H9 (cell line): ENCODE data around the gene GFOD2. TPM values are rescaled to one million over a fixed set of nuclear protein-coding genes. Genes with fewer than 3 reads are reported as not detected.

Experiments
- DNase-seq: peaks from one replicate; pipeline ENCODE4 v3.0.0-alpha.2; 2017
- H2AFZ ChIP-seq: one replicate; pipeline ENCODE4 v1.6.1; 2013; ENCODE audit warnings: mild to moderate bottlenecking, low read length, control low read depth, moderate library complexity
- H2AK5ac ChIP-seq: 2 replicates; pipeline ENCODE4 v1.6.1; 2013; ENCODE audit warnings: low read length, control low read depth, mixed read lengths; ENCODE audit not compliant: insufficient read length
- H2BK120ac ChIP-seq: one replicate; pipeline ENCODE4 v1.6.1; 2013; ENCODE audit warnings: low read depth, mild to moderate bottlenecking, low read length, control low read depth, inconsistent platforms; ENCODE audit not compliant: poor library complexity, severe bottlenecking
- H2BK12ac ChIP-seq: 2 replicates; pipeline ENCODE4 v1.6.1; 2013; ENCODE audit warnings: low read length, control low read depth, mixed read lengths, low read depth; ENCODE audit not compliant: insufficient read length
- H2BK15ac ChIP-seq: 2 replicates; pipeline ENCODE4 v1.6.1; 2013; ENCODE audit warnings: low read depth, low read length, control low read depth
- H2BK20ac ChIP-seq: one replicate; pipeline ENCODE4 v1.6.1; 2013; ENCODE audit warnings: low read depth, mild to moderate bottlenecking, low read length, control low read depth, inconsistent platforms; ENCODE audit not compliant: poor library complexity, severe bottlenecking
- H2BK5ac ChIP-seq: 2 replicates; pipeline ENCODE4 v1.6.1; 2013; ENCODE audit warnings: low read length, control low read depth, mixed read lengths; ENCODE audit not compliant: insufficient read length
- H3K14ac ChIP-seq: 2 replicates; pipeline ENCODE4 v1.6.1; 2013; ENCODE audit warnings: low read length, control low read depth; ENCODE audit not compliant: insufficient read depth
- H3K18ac ChIP-seq: 2 replicates; pipeline ENCODE4 v1.6.1; 2013; ENCODE audit warnings: low read depth, mild to moderate bottlenecking, mixed read lengths, low read length, control low read depth; ENCODE audit not compliant: insufficient read length
- H3K23ac ChIP-seq: 2 replicates; pipeline ENCODE4 v1.6.1; 2013; ENCODE audit warnings: low read length, control low read depth, mixed read lengths, low read depth; ENCODE audit not compliant: insufficient read length
- H3K23me2 ChIP-seq: 2 replicates; pipeline ENCODE4 v1.6.1; 2013; ENCODE audit warnings: low read depth, mild to moderate bottlenecking, mixed read lengths, low read length, control low read depth; ENCODE audit not compliant: insufficient read length, poor library complexity, severe bottlenecking
- H3K27ac ChIP-seq: 2 replicates; pipeline ENCODE4 v1.5.1; 2013; ENCODE audit warnings: low read length, control low read depth, mixed read lengths, low read depth; ENCODE audit not compliant: insufficient read length
- H3K27me3 ChIP-seq: 2 replicates; pipeline ENCODE4 v1.6.1; 2013; ENCODE audit warnings: low read length, control low read depth, inconsistent platforms; ENCODE audit not compliant: insufficient read depth
- H3K4ac ChIP-seq: 2 replicates; pipeline ENCODE4 v1.6.1; 2013; ENCODE audit warnings: low read depth, mild to moderate bottlenecking, control low read depth, inconsistent platforms, low read length, moderate library complexity
- H3K4me1 ChIP-seq: 2 replicates; pipeline ENCODE4 v1.6.1; 2013; ENCODE audit warnings: low read length, control low read depth, inconsistent platforms; ENCODE audit not compliant: insufficient read depth
- H3K4me2 ChIP-seq: 2 replicates; pipeline ENCODE4 v1.6.1; 2013; ENCODE audit warnings: low read length, control low read depth, mixed read lengths; ENCODE audit not compliant: insufficient read length, insufficient read depth
- H3K56ac ChIP-seq: 2 replicates; pipeline ENCODE4 v1.6.1; 2013; ENCODE audit warnings: low read depth, mild to moderate bottlenecking, mixed read lengths, low read length, control low read depth; ENCODE audit not compliant: insufficient read length
- H3K79me1 ChIP-seq: 2 replicates; pipeline ENCODE4 v1.6.1; 2013; ENCODE audit warnings: low read depth, mild to moderate bottlenecking, moderate library complexity, low read length, control low read depth, inconsistent platforms; ENCODE audit not compliant: insufficient read depth, poor library complexity, severe bottlenecking
- H3K79me2 ChIP-seq: 2 replicates; pipeline ENCODE4 v1.6.1; 2013; ENCODE audit warnings: low read length, control low read depth, inconsistent platforms; ENCODE audit not compliant: insufficient read depth
- H3K9ac ChIP-seq: 2 replicates; pipeline ENCODE4 v1.6.1; 2013; ENCODE audit warnings: low read length, control low read depth, mixed read lengths; ENCODE audit not compliant: insufficient read length; ENCODE audit errors: extremely low read depth
- H3K9me3 ChIP-seq: one replicate; pipeline ENCODE4 v1.6.1; 2013; ENCODE audit warnings: low read depth, low read length, inconsistent platforms; ENCODE audit not compliant: control insufficient read depth
- H3T11ph ChIP-seq: one replicate; pipeline ENCODE4 v1.6.1; 2013; ENCODE audit warnings: mild to moderate bottlenecking, low read length, control low read depth, inconsistent platforms
- H4K20me1 ChIP-seq: one replicate; pipeline ENCODE4 v1.6.1; 2013; ENCODE audit not compliant: control insufficient read depth, insufficient read length, insufficient read depth
- H4K5ac ChIP-seq: 2 replicates; pipeline ENCODE4 v1.6.1; 2013; ENCODE audit warnings: low read depth, mild to moderate bottlenecking, mixed read lengths, low read length, control low read depth; ENCODE audit not compliant: insufficient read length
- H4K8ac ChIP-seq: replicated peaks from 2 replicates; pipeline ENCODE4 v1.6.1; 2013; ENCODE audit warnings: low read length, control low read depth, mixed read lengths, low read depth; ENCODE audit not compliant: insufficient read length
- H4K91ac ChIP-seq: 2 replicates; pipeline ENCODE4 v1.6.1; 2013; ENCODE audit warnings: low read depth, mild to moderate bottlenecking, moderate library complexity, mixed read lengths, low read length, control low read depth; ENCODE audit not compliant: insufficient read length
- H3K27ac Mint-ChIP-seq, 3 experiments: 2 replicates in 2 of 3; 3 replicates in 1 of 3; pipeline ENCODE4 v1.8.0; 2020 to 2021; ENCODE audit warnings: mixed read lengths in 3 of 3, mild to moderate bottlenecking in 1 of 3, moderate library complexity in 1 of 3
- H3K27me3 Mint-ChIP-seq: 2 replicates; pipeline ENCODE4 v1.8.0; 2021; ENCODE audit warnings: low read depth, mild to moderate bottlenecking, moderate library complexity, mixed read lengths
- H3K36me3 Mint-ChIP-seq, 3 experiments: 2 replicates in 2 of 3; 3 replicates in 1 of 3; pipeline ENCODE4 v1.8.0; 2020 to 2021; ENCODE audit warnings: low read depth in 3 of 3, mixed read lengths in 3 of 3; ENCODE audit not compliant: insufficient read depth in 1 of 3
- H3K4me1 Mint-ChIP-seq, 2 experiments: 2 replicates each; pipeline ENCODE4 v1.8.0; 2020; ENCODE audit warnings: mixed read lengths in 2 of 2
- H3K4me3 Mint-ChIP-seq, 2 experiments: 2 replicates in 1 of 2; 3 replicates in 1 of 2; pipeline ENCODE4 v1.8.0; 2020 to 2021; ENCODE audit warnings: mild to moderate bottlenecking in 2 of 2, mixed read lengths in 2 of 2, moderate library complexity in 1 of 2
- H3K9me3 Mint-ChIP-seq, 2 experiments: 2 replicates in 1 of 2; 3 replicates in 1 of 2; pipeline ENCODE4 v1.8.0; 2020; ENCODE audit warnings: mild to moderate bottlenecking in 2 of 2, mixed read lengths in 2 of 2, moderate library complexity in 1 of 2
- WGBS: extraction: QIAGEN DNeasy Blood & Tissue Kit; methylation state at CpG from one replicate; pipeline ENCODE4 v1.1.7; 2013; ENCODE audit warnings: missing lambda C conversion rate, low lambda C conversion rate, mixed read lengths; ENCODE audit not compliant: insufficient read length; ENCODE audit errors: extremely low coverage; 5-methylcytosine and 5-hydroxymethylcytosine counted together
- total RNA-seq: library from RNA; stranded (reverse); gene quantifications from 2 replicates; pipeline ENCODE4 v1.2.1, GENCODE V29; 2021
- TF ChIP-seq, protein P1 (sequence below): fragments of 200-600 bp; sonication (generic); conservative IDR thresholded peaks from 3 replicates; pipeline ENCODE4 v1.8.0; 2021; ENCODE audit warnings: antibody characterized with exemption, mild to moderate bottlenecking

The GFOD2 gene
- total RNA-seq, 1 experiment from 2014 or later: 21.8 TPM

- no peak overlapping the region for H2BK120ac ChIP-seq
- peaks cover 12 to 31% of the 10 kb centered on the region in 2 experiments for H3K4me1 Mint-ChIP-seq
- no peak overlapping the region for H4K91ac ChIP-seq
- H3K14ac ChIP-seq: no peak overlapping the region
- H2AK5ac ChIP-seq: no peak overlapping the region
- no peak overlapping the region for H4K8ac ChIP-seq
- H3K9ac ChIP-seq: no peak overlapping the region
- peaks cover 3 to 11% (median 8%) of the 10 kb centered on the region in 3 experiments; a peak in 5 of 7 replicates for H3K36me3 Mint-ChIP-seq
- no peak overlapping the region for H2AFZ ChIP-seq
- H3K27ac Mint-ChIP-seq: peak overlapping the region in 1 of 3 experiments; percentile 54; a peak in 1 of 7 replicates
- H3K23me2 ChIP-seq: peaks cover 15% of the 10 kb centered on the region
- TF ChIP-seq, protein P1, sequence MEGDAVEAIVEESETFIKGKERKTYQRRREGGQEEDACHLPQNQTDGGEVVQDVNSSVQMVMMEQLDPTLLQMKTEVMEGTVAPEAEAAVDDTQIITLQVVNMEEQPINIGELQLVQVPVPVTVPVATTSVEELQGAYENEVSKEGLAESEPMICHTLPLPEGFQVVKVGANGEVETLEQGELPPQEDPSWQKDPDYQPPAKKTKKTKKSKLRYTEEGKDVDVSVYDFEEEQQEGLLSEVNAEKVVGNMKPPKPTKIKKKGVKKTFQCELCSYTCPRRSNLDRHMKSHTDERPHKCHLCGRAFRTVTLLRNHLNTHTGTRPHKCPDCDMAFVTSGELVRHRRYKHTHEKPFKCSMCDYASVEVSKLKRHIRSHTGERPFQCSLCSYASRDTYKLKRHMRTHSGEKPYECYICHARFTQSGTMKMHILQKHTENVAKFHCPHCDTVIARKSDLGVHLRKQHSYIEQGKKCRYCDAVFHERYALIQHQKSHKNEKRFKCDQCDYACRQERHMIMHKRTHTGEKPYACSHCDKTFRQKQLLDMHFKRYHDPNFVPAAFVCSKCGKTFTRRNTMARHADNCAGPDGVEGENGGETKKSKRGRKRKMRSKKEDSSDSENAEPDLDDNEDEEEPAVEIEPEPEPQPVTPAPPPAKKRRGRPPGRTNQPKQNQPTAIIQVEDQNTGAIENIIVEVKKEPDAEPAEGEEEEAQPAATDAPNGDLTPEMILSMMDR: no peak
- no peak overlapping the region for H3K27ac ChIP-seq
- no peaks in the 10 kb centered on the region for H4K20me1 ChIP-seq
- H3K4me3 Mint-ChIP-seq: peak overlapping the region in 1 of 2 experiments; percentile 60; a peak in 2 of 5 replicates
- no peak overlapping the region for H3K18ac ChIP-seq
- H4K5ac ChIP-seq: no peak overlapping the region
- no CpG with 5 or more reads among the region's 4 CpGs for WGBS
- H3K4me2 ChIP-seq: no peak overlapping the region
- DNase-seq: no peak
- no peak overlapping the region for H2BK15ac ChIP-seq
- no peak overlapping the region for H2BK20ac ChIP-seq
- H3K27me3 ChIP-seq: no peaks in the 10 kb centered on the region
- H3K4me1 ChIP-seq: no peaks in the 10 kb centered on the region
- H2BK5ac ChIP-seq: no peak overlapping the region
- H3K27me3 Mint-ChIP-seq: peaks cover 4% of the 10 kb centered on the region
- no peaks in the 10 kb centered on the region for H3K9me3 ChIP-seq
- no peaks in the 10 kb centered on the region for H3K79me1 ChIP-seq
- H3K9me3 Mint-ChIP-seq: no peaks in the 10 kb centered on the region
- H3T11ph ChIP-seq: no peak overlapping the region
- no peak overlapping the region for H3K23ac ChIP-seq
- H3K79me2 ChIP-seq: no peaks in the 10 kb centered on the region
- H3K4ac ChIP-seq: no peak overlapping the region
- H2BK12ac ChIP-seq: no peak overlapping the region
- H3K56ac ChIP-seq: no peak overlapping the region
Observed at GRCh38 chr16:67664258-67664657, 54.9 kb downstream of the GFOD2 start.
